ENCODE results near the gene EIF4G3.

GRCh38 chr1:20936621-20937020, 240.1 kb downstream of the EIF4G3 start:
- TF ChIP-seq POLR2AphosphoS5 (IDR thresholded peaks at IDR 0.05; ENCODE audit: low read depth, low read length) (no peak), SIN3A (IDR thresholded peaks at IDR 0.05; ENCODE audit: borderline replicate concordance, insufficient read depth, low read length) (no peak), TAF1 (IDR thresholded peaks at IDR 0.05; ENCODE audit: borderline replicate concordance, insufficient read depth, low read length) (no peak), FOXP2 (optimal IDR thresholded peaks at IDR 0.05; ENCODE audit: borderline replicate concordance, extremely low read depth, extremely low read length, insufficient read depth) (no peak)
- TF ChIP-seq, protein P1, sequence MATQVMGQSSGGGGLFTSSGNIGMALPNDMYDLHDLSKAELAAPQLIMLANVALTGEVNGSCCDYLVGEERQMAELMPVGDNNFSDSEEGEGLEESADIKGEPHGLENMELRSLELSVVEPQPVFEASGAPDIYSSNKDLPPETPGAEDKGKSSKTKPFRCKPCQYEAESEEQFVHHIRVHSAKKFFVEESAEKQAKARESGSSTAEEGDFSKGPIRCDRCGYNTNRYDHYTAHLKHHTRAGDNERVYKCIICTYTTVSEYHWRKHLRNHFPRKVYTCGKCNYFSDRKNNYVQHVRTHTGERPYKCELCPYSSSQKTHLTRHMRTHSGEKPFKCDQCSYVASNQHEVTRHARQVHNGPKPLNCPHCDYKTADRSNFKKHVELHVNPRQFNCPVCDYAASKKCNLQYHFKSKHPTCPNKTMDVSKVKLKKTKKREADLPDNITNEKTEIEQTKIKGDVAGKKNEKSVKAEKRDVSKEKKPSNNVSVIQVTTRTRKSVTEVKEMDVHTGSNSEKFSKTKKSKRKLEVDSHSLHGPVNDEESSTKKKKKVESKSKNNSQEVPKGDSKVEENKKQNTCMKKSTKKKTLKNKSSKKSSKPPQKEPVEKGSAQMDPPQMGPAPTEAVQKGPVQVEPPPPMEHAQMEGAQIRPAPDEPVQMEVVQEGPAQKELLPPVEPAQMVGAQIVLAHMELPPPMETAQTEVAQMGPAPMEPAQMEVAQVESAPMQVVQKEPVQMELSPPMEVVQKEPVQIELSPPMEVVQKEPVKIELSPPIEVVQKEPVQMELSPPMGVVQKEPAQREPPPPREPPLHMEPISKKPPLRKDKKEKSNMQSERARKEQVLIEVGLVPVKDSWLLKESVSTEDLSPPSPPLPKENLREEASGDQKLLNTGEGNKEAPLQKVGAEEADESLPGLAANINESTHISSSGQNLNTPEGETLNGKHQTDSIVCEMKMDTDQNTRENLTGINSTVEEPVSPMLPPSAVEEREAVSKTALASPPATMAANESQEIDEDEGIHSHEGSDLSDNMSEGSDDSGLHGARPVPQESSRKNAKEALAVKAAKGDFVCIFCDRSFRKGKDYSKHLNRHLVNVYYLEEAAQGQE (IDR thresholded peaks at IDR 0.05; ENCODE audit: insufficient read depth in 1 of 2, low read depth in 2 of 2, low read length in 2 of 2), result no peak
